NCI-H187 (cell line): ENCODE data around the gene RAD50.

Experiments
- DNase-seq, 2 experiments: peaks; one replicate each; lab custom pipeline; 2025; lab: John Stamatoyannopoulos, UW

The RAD50 gene

GRCh38 chr5:132661231-132662003 is 104.6 kb downstream of the RAD50 start:
- DNase-seq = no peak

- no peak for DNase-seq
Observed at GRCh38 chr5:132662004-132662401, 105.2 kb downstream of the RAD50 start.

- no peak for DNase-seq
Observed at GRCh38 chr5:132662925-132663770, 106.4 kb downstream of the RAD50 start.

GRCh38 chr5:132663771-132664695 is 107.3 kb downstream of the RAD50 start:
- DNase-seq = no peak

GRCh38 chr5:132664696-132665209 is 108.0 kb downstream of the RAD50 start:
- no peak for DNase-seq

GRCh38 chr5:132665574-132666080 is 108.8 kb downstream of the RAD50 start:
- no peak for DNase-seq

GRCh38 chr5:132666310-132667123 is 109.7 kb downstream of the RAD50 start:
- DNase-seq = no peak

GRCh38 chr5:132667309-132667708 is 110.5 kb downstream of the RAD50 start:
- no peak for DNase-seq

- no peak for DNase-seq
Observed at GRCh38 chr5:132667761-132668705, 111.3 kb downstream of the RAD50 start.

- DNase-seq = no peak
Observed at GRCh38 chr5:132668706-132669454, 112.1 kb downstream of the RAD50 start.

- DNase-seq = no peak
Observed at GRCh38 chr5:132669455-132669820, 112.7 kb downstream of the RAD50 start.

GRCh38 chr5:132669966-132670882 is 113.4 kb downstream of the RAD50 start:
- DNase-seq = no peak

- no peak for DNase-seq
Observed at GRCh38 chr5:132671000-132671399, 114.2 kb downstream of the RAD50 start.

- DNase-seq = no peak
Observed at GRCh38 chr5:132673488-132673887, 116.7 kb downstream of the RAD50 start.

GRCh38 chr5:132673939-132674630 is 117.3 kb downstream of the RAD50 start, which contains the start of gene IL4:
TSS of gene IL4 (plus strand) at chr5:132673989. CDS start at chr5:132674051, 62 bp downstream.
- DNase-seq = no peak

- no peak for DNase-seq
Observed at GRCh38 chr5:132674671-132675506, 118.1 kb downstream of the RAD50 start.
